Hepatocyte (in vitro differentiated cells): ENCODE data around the gene CT45A8.
"Not testable (repeated sequence)": the region's sequence is repeated elsewhere in the genome, so short reads cannot be mapped to it uniquely, and the experiment has no call there.

Experiments used
- EZH2 ChIP-seq: fragments of 200-600 bp; sonication (generic); IDR thresholded peaks from 2 replicates; pipeline ENCODE4 v1.6.1; 2016; ENCODE audit warnings: antibody characterized with exemption, mild to moderate bottlenecking, borderline replicate concordance
- EZH2phosphoT487 ChIP-seq: fragments of 200-600 bp; sonication (generic); IDR thresholded peaks from one replicate; pipeline ENCODE4 v1.6.1; 2018; ENCODE audit warnings: antibody characterized with exemption, mild to moderate bottlenecking, low read depth, moderate library complexity; ENCODE audit not compliant: unreplicated experiment, severe bottlenecking
- TF ChIP-seq, protein P1 (sequence below): fragments of 200-600 bp; sonication (generic); IDR thresholded peaks from 2 replicates; pipeline ENCODE4 v1.5.1; 2016; ENCODE audit warnings: antibody characterized with exemption, mild to moderate bottlenecking; ENCODE audit not compliant: poor library complexity

- TF ChIP-seq, protein P1, sequence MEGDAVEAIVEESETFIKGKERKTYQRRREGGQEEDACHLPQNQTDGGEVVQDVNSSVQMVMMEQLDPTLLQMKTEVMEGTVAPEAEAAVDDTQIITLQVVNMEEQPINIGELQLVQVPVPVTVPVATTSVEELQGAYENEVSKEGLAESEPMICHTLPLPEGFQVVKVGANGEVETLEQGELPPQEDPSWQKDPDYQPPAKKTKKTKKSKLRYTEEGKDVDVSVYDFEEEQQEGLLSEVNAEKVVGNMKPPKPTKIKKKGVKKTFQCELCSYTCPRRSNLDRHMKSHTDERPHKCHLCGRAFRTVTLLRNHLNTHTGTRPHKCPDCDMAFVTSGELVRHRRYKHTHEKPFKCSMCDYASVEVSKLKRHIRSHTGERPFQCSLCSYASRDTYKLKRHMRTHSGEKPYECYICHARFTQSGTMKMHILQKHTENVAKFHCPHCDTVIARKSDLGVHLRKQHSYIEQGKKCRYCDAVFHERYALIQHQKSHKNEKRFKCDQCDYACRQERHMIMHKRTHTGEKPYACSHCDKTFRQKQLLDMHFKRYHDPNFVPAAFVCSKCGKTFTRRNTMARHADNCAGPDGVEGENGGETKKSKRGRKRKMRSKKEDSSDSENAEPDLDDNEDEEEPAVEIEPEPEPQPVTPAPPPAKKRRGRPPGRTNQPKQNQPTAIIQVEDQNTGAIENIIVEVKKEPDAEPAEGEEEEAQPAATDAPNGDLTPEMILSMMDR: not testable (repeated sequence)
- not testable (repeated sequence) for TF ChIP-seq EZH2, EZH2phosphoT487
Observed at GRCh38 chrX:135819912-135820311, 34.4 kb downstream of the CT45A8 start, which contains the start of gene CT45A2.
